ENCODE data around the gene NFYC. TPM values are rescaled to one million over a fixed set of nuclear protein-coding genes. Genes with fewer than 3 reads are reported as not detected.

NFYC gene
- total RNA-seq, 2 experiments from 2014 or later: 52.6 to 61.7 TPM

GRCh38 chr1:40776236-40777072 is 85.0 kb downstream of the NFYC start:
- H3K9me3 Mint-ChIP-seq: no peaks in the 10 kb centered on the region
- H3K27me3 Mint-ChIP-seq: peaks cover 2% of the 10 kb centered on the region
- intact Hi-C loops (cut with micrococcal nuclease): no loop called here
- H3K27ac Mint-ChIP-seq: no peak overlapping the region
- no peak for DNase-seq
- ChIA-PET POLR2A (interaction anchor here (0.5 kb wide), 1 partner anchor 75 kb away, joined by 3 read pairs; no protein-coding TSS in a partner anchor), CTCF (interaction anchor here (1.0 to 9.1 kb wide), 7 partner anchors 10 to 174 kb away, joined by 3 to 179 read pairs (median 6); no protein-coding TSS in a partner anchor)
- H3K36me3 Mint-ChIP-seq: peaks cover 16% of the 10 kb centered on the region
- no peaks in the 10 kb centered on the region for H3K4me1 Mint-ChIP-seq (ENCODE audit: low read depth)
- H3K4me3 Mint-ChIP-seq: no peak overlapping the region

GRCh38 chr1:40777224-40777970 is 85.9 kb downstream of the NFYC start:
- no peak overlapping the region for H3K4me3 Mint-ChIP-seq
- peaks cover 16% of the 10 kb centered on the region for H3K36me3 Mint-ChIP-seq
- POLR2A ChIA-PET: no interaction called here
- CTCF ChIA-PET: interaction anchor here (1.2 to 9.1 kb wide), 4 partner anchors 11 to 173 kb away, joined by 3 to 179 read pairs (median 63); no protein-coding TSS in a partner anchor
- intact Hi-C loops (cut with micrococcal nuclease): no loop called here
- peaks cover 6% of the 10 kb centered on the region for H3K27me3 Mint-ChIP-seq
- H3K9me3 Mint-ChIP-seq: no peaks in the 10 kb centered on the region
- H3K4me1 Mint-ChIP-seq (ENCODE audit: low read depth): no peaks in the 10 kb centered on the region
- no peak overlapping the region for H3K27ac Mint-ChIP-seq
- no peak for DNase-seq

GRCh38 chr1:40780678-40781607 is 89.4 kb downstream of the NFYC start:
- no peak overlapping the region for H3K4me3 Mint-ChIP-seq
- no peaks in the 10 kb centered on the region for H3K9me3 Mint-ChIP-seq
- no peak for DNase-seq
- ChIA-PET CTCF (interaction anchor here (1.1 kb wide), 1 partner anchor 9 kb away, joined by 3 read pairs; no protein-coding TSS in a partner anchor), POLR2A (no interaction called here)
- peaks cover 7% of the 10 kb centered on the region for H3K4me1 Mint-ChIP-seq (ENCODE audit: low read depth)
- intact Hi-C loops (cut with micrococcal nuclease): no loop called here
- peaks cover 30% of the 10 kb centered on the region for H3K27me3 Mint-ChIP-seq
- H3K27ac Mint-ChIP-seq: no peak overlapping the region
- H3K36me3 Mint-ChIP-seq: peaks cover 14% of the 10 kb centered on the region

GRCh38 chr1:40781608-40781971 is 90.1 kb downstream of the NFYC start:
- Mint-ChIP-seq H3K4me1 (ENCODE audit: low read depth) (peaks cover 7% of the 10 kb centered on the region), H3K27me3 (peaks cover 30% of the 10 kb centered on the region), H3K36me3 (peaks cover 9% of the 10 kb centered on the region), H3K4me3 (no peak overlapping the region), H3K27ac (no peak overlapping the region), H3K9me3 (no peaks in the 10 kb centered on the region)
- CTCF ChIA-PET: no interaction called here
- intact Hi-C loops (cut with micrococcal nuclease): no loop called here
- DNase-seq: no peak
- POLR2A ChIA-PET: no interaction called here

- Mint-ChIP-seq H3K4me3 (no peak overlapping the region), H3K27ac (no peak overlapping the region), H3K9me3 (no peaks in the 10 kb centered on the region), H3K36me3 (peaks cover 3% of the 10 kb centered on the region), H3K4me1 (ENCODE audit: low read depth) (peaks cover 7% of the 10 kb centered on the region), H3K27me3 (peaks cover 30% of the 10 kb centered on the region)
- DNase-seq: no peak
- POLR2A ChIA-PET: no interaction called here
- intact Hi-C loops (cut with micrococcal nuclease): no loop called here
- CTCF ChIA-PET: interaction anchor here (0.7 to 1.5 kb wide), 3 partner anchors 9 to 68 kb away, joined by 3 to 5 read pairs (median 3); no protein-coding TSS in a partner anchor
These were observed 91.0 kb downstream of the NFYC start for GRCh38 chr1:40782371-40782956.

GRCh38 chr1:40783001-40783905 is 91.7 kb downstream of the NFYC start, which contains the start of gene KCNQ4:
KCNQ4 (plus strand) TSS chr1:40783787; CDS start chr1:40784094, 307 bp downstream.
- intact Hi-C loops (cut with micrococcal nuclease): no loop called here
- no peaks in the 10 kb centered on the region for H3K9me3 Mint-ChIP-seq
- ChIA-PET CTCF (interaction anchor here (0.7 to 1.5 kb wide), 3 partner anchors 9 to 67 kb away, joined by 3 to 5 read pairs (median 3); no protein-coding TSS in a partner anchor), POLR2A (no interaction called here)
- H3K27ac Mint-ChIP-seq: no peak within 1 kb of the TSS
- peaks cover 30% of the 10 kb centered on the region for H3K27me3 Mint-ChIP-seq
- H3K4me1 Mint-ChIP-seq (ENCODE audit: low read depth): peaks cover 7% of the 10 kb centered on the region
- peak; percentile 37 for DNase-seq
- H3K4me3 Mint-ChIP-seq: peak within 1 kb of the TSS; percentile 53
- peaks cover 3% of the 10 kb centered on the region for H3K36me3 Mint-ChIP-seq

- no peak for DNase-seq
- Mint-ChIP-seq H3K4me3 (peak overlapping the region; percentile 25), H3K36me3 (no peaks in the 10 kb centered on the region), H3K27me3 (peaks cover 30% of the 10 kb centered on the region), H3K27ac (no peak overlapping the region), H3K9me3 (no peaks in the 10 kb centered on the region), H3K4me1 (ENCODE audit: low read depth) (peaks cover 7% of the 10 kb centered on the region)
- intact Hi-C loops (cut with micrococcal nuclease): no loop called here
- CTCF ChIA-PET: interaction anchor here (1.0 kb wide), 1 partner anchor 69 kb away, joined by 4 read pairs; no protein-coding TSS in a partner anchor
- POLR2A ChIA-PET: no interaction called here
These were observed 92.8 kb downstream of the NFYC start for GRCh38 chr1:40784141-40784770.

GRCh38 chr1:40784771-40785151 is 93.3 kb downstream of the NFYC start:
- intact Hi-C loops (cut with micrococcal nuclease): no loop called here
- CTCF ChIA-PET: interaction anchor here (1.0 kb wide), 2 partner anchors 10 to 69 kb away, joined by 4 read pairs; no protein-coding TSS in a partner anchor
- Mint-ChIP-seq H3K27ac (no peak overlapping the region), H3K9me3 (no peaks in the 10 kb centered on the region), H3K36me3 (no peaks in the 10 kb centered on the region), H3K27me3 (peaks cover 30% of the 10 kb centered on the region), H3K4me3 (no peak overlapping the region), H3K4me1 (ENCODE audit: low read depth) (peaks cover 7% of the 10 kb centered on the region)
- DNase-seq: no peak
- POLR2A ChIA-PET: no interaction called here

- no peak for DNase-seq
- ChIA-PET POLR2A (no interaction called here), CTCF (interaction anchor here (1.0 kb wide), 1 partner anchor 11 kb away, joined by 4 read pairs; no protein-coding TSS in a partner anchor)
- H3K27ac Mint-ChIP-seq: no peak overlapping the region
- H3K9me3 Mint-ChIP-seq: no peaks in the 10 kb centered on the region
- intact Hi-C loops (cut with micrococcal nuclease): no loop called here
- H3K27me3 Mint-ChIP-seq: peaks cover 30% of the 10 kb centered on the region
- peaks cover 7% of the 10 kb centered on the region for H3K4me1 Mint-ChIP-seq (ENCODE audit: low read depth)
- H3K4me3 Mint-ChIP-seq: no peak overlapping the region
- no peaks in the 10 kb centered on the region for H3K36me3 Mint-ChIP-seq
These were observed 93.9 kb downstream of the NFYC start for GRCh38 chr1:40785446-40785845.

Measured in activated CD4-positive, alpha-beta memory T cell treated with anti-CD3 and anti-CD28 coated beads for 36 hours (primary cell).